Skeletal muscle satellite cell (primary cell): ENCODE measurements around the gene ADARB2.
"Not testable (repeated sequence)": the region's sequence is repeated elsewhere in the genome, so short reads cannot be mapped to it uniquely, and the experiment has no call there.

Source experiments
- H3K27me3 ChIP-seq: 2 replicates; pipeline ENCODE4 v1.7.0; 2013; ENCODE audit warnings: low read length; ENCODE audit not compliant: control insufficient read depth, insufficient read depth
- H3K36me3 ChIP-seq: 2 replicates; pipeline ENCODE4 v1.7.0; 2013; ENCODE audit warnings: mild to moderate bottlenecking, control low read depth, low read length; ENCODE audit not compliant: insufficient read depth
- H3K4me1 ChIP-seq: 2 replicates; pipeline ENCODE4 v1.7.0; 2013; ENCODE audit warnings: low read length; ENCODE audit not compliant: control insufficient read depth, insufficient read depth
- H3K4me2 ChIP-seq: 2 replicates; pipeline ENCODE4 v1.7.0; 2013; ENCODE audit warnings: mild to moderate bottlenecking, low read length
- H3K4me3 ChIP-seq: 2 replicates; pipeline ENCODE4 v1.7.0; 2013; ENCODE audit warnings: low read length
- H3K9ac ChIP-seq: 2 replicates; pipeline ENCODE4 v1.7.0; 2013; ENCODE audit warnings: mild to moderate bottlenecking, low read depth, low read length, moderate library complexity
- H3K9me3 ChIP-seq: replicated peaks from 2 replicates; pipeline ENCODE4 v1.7.0; 2013; ENCODE audit warnings: mild to moderate bottlenecking, control low read depth, low read length

Gene ADARB2

GRCh38 chr10:1419796-1420610 is 317.3 kb downstream of the ADARB2 start:
- H3K36me3 ChIP-seq: no peaks in the 10 kb centered on the region
- H3K9me3 ChIP-seq: no peaks in the 10 kb centered on the region
- H3K4me3 ChIP-seq: no peak overlapping the region
- H3K4me2 ChIP-seq: no peak overlapping the region
- H3K9ac ChIP-seq: no peak overlapping the region
- no peaks in the 10 kb centered on the region for H3K27me3 ChIP-seq
- no peaks in the 10 kb centered on the region for H3K4me1 ChIP-seq

DNA sequence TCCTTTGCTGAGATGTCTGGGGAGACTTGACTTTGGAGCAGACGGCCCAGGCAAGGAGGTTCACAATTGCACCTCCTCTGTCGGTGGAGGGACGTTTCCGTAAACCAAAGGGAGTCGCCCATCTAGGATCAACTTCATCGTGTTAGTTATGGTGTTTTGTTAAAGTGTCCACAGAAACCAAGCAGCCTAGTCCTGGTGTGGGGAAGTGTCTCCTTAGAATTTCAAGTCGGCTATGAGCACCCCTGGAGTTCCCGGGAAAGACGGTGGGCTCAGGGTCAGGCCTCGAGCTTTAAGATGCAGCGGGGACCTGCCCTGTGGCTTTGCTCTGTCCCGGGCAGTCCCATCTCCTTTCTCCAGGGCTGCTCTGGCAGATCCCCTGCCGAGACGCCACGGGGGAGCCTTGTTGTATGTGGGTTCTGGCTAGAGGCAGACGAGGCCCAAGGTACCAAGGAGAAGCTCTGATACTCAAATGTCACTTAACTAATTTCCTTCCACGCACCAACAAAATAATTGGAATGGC is 319.2 kb downstream of the ADARB2 start:
- H3K4me3 ChIP-seq: no peak overlapping the region

GRCh38 chr10:1417574-1417973 is 319.8 kb downstream of the ADARB2 start:
- H3K4me3 ChIP-seq: no peak overlapping the region
- H3K4me2 ChIP-seq: no peak overlapping the region
- no peaks in the 10 kb centered on the region for H3K27me3 ChIP-seq
- H3K36me3 ChIP-seq: no peaks in the 10 kb centered on the region
- no peaks in the 10 kb centered on the region for H3K4me1 ChIP-seq
- H3K9ac ChIP-seq: no peak overlapping the region
- peaks cover 6% of the 10 kb centered on the region for H3K9me3 ChIP-seq

More for the DNA sequence above, 319.2 kb downstream of the ADARB2 start:
- Histone ChIP-seq H3K36me3 (no peaks in the 10 kb centered on the region), H3K9me3 (peaks cover 3% of the 10 kb centered on the region), H3K4me1 (no peaks in the 10 kb centered on the region), H3K4me2 (no peak overlapping the region), H3K27me3 (no peaks in the 10 kb centered on the region), H3K9ac (no peak overlapping the region)

DNA sequence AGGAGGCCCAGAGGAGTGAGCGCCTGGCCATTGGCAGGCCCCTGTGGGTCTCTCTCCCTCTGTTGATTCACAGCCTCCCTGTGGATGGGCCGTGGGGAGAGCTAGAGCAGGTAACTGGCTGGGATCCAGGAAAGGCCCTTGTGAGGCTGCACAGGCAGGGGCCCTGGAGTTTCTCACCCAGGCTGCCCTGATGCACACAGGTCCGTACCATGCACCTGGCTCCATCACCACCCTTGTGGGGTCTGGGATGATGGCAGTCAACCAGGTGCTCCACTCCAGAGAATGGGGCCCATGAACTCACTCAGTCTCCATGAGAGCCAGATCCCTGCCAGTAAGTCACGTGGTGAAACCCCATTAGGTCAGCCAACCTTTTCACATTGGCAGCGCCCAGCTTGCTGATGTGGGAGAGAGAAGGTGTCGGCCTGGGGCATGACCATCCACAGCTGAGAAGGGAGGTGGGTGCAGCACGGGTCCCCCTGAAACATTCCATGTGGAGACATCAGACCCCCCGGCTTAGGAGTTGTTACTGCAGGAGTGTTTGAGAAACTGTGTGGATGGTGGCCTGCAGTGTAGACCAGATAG is 320.8 kb downstream of the ADARB2 start:
- no peaks in the 10 kb centered on the region for H3K36me3 ChIP-seq
- H3K9me3 ChIP-seq: peaks cover 6% of the 10 kb centered on the region
- no peak overlapping the region for H3K4me2 ChIP-seq
- no peaks in the 10 kb centered on the region for H3K27me3 ChIP-seq
- no peak overlapping the region for H3K4me3 ChIP-seq
- H3K4me1 ChIP-seq: no peaks in the 10 kb centered on the region
- H3K9ac ChIP-seq: no peak overlapping the region

GRCh38 chr10:1414893-1415292 is 322.4 kb downstream of the ADARB2 start:
- no peak overlapping the region for H3K4me3 ChIP-seq
- H3K4me2 ChIP-seq: no peak overlapping the region
- H3K9ac ChIP-seq: no peak overlapping the region
- H3K9me3 ChIP-seq: peaks cover 16% of the 10 kb centered on the region
- no peaks in the 10 kb centered on the region for H3K27me3 ChIP-seq
- H3K36me3 ChIP-seq: no peaks in the 10 kb centered on the region
- H3K4me1 ChIP-seq: no peaks in the 10 kb centered on the region

GRCh38 chr10:1414346-1414745 is 323.0 kb downstream of the ADARB2 start:
- not testable (repeated sequence) for H3K4me2 ChIP-seq, H3K4me3 ChIP-seq, H3K36me3 ChIP-seq, H3K27me3 ChIP-seq, H3K4me1 ChIP-seq, H3K9ac ChIP-seq
- H3K9me3 ChIP-seq: peaks cover 16% of the 10 kb centered on the region

- H3K4me1 ChIP-seq: no peaks in the 10 kb centered on the region
Measured at GRCh38 chr10:1413823-1414222, 323.5 kb downstream of the ADARB2 start.

GRCh38 chr10:1413256-1413655 is 324.1 kb downstream of the ADARB2 start:
- H3K4me3 ChIP-seq: no peak overlapping the region
- H3K9me3 ChIP-seq: peaks cover 16% of the 10 kb centered on the region
- no peak overlapping the region for H3K9ac ChIP-seq
- H3K4me1 ChIP-seq: no peaks in the 10 kb centered on the region
- H3K36me3 ChIP-seq: no peaks in the 10 kb centered on the region
- no peaks in the 10 kb centered on the region for H3K27me3 ChIP-seq
- no peak overlapping the region for H3K4me2 ChIP-seq

More at GRCh38 chr10:1413823-1414222, 323.5 kb downstream of the ADARB2 start:
- Histone ChIP-seq H3K4me2 (no peak overlapping the region), H3K9ac (no peak overlapping the region), H3K9me3 (peaks cover 16% of the 10 kb centered on the region), H3K4me3 (no peak overlapping the region), H3K36me3 (no peaks in the 10 kb centered on the region), H3K27me3 (no peaks in the 10 kb centered on the region)

GRCh38 chr10:1412531-1413189 is 324.7 kb downstream of the ADARB2 start:
- Histone ChIP-seq H3K4me1 (no peaks in the 10 kb centered on the region), H3K4me2 (no peak overlapping the region), H3K9ac (no peak overlapping the region), H3K9me3 (peaks cover 16% of the 10 kb centered on the region), H3K36me3 (no peaks in the 10 kb centered on the region), H3K27me3 (no peaks in the 10 kb centered on the region), H3K4me3 (no peak overlapping the region)

GRCh38 chr10:1411956-1412355 is 325.4 kb downstream of the ADARB2 start:
- H3K4me1 ChIP-seq: no peaks in the 10 kb centered on the region
- H3K27me3 ChIP-seq: no peaks in the 10 kb centered on the region
- H3K9ac ChIP-seq: no peak overlapping the region
- no peak overlapping the region for H3K4me2 ChIP-seq
- no peak overlapping the region for H3K4me3 ChIP-seq
- no peaks in the 10 kb centered on the region for H3K36me3 ChIP-seq
- H3K9me3 ChIP-seq: peaks cover 21% of the 10 kb centered on the region

- Histone ChIP-seq H3K9me3 (peaks cover 21% of the 10 kb centered on the region), H3K36me3 (no peaks in the 10 kb centered on the region), H3K27me3 (no peaks in the 10 kb centered on the region), H3K4me3 (no peak overlapping the region), H3K4me1 (no peaks in the 10 kb centered on the region), H3K4me2 (no peak overlapping the region), H3K9ac (no peak overlapping the region)
Measured at GRCh38 chr10:1411451-1411850, 325.9 kb downstream of the ADARB2 start.
